HFFc6 (cell line): Measurements from ENCODE around the gene RTN4RL2. TPM values are rescaled to one million over a fixed set of nuclear protein-coding genes. Genes with fewer than 3 reads are reported as not detected.

ENCODE experiments used
- DNase-seq: peaks from one replicate; pipeline ENCODE4 v3.0.0-alpha.2; 2018
- H3K27ac Mint-ChIP-seq: 2 replicates; pipeline ENCODE4 v1.8.0; 2020; ENCODE audit warnings: mild to moderate bottlenecking, mixed read lengths
- H3K27me3 Mint-ChIP-seq: 2 replicates; pipeline ENCODE4 v1.8.0; 2021; ENCODE audit warnings: mild to moderate bottlenecking, moderate library complexity, mixed read lengths; ENCODE audit not compliant: insufficient read depth
- H3K36me3 Mint-ChIP-seq: 2 replicates; pipeline ENCODE4 v1.8.0; 2021; ENCODE audit warnings: low read depth, mixed read lengths
- H3K4me1 Mint-ChIP-seq: 2 replicates; pipeline ENCODE4 v1.8.0; 2020; ENCODE audit warnings: low read depth, mixed read lengths
- H3K4me3 Mint-ChIP-seq: 2 replicates; pipeline ENCODE4 v1.8.0; 2020; ENCODE audit warnings: mild to moderate bottlenecking, moderate library complexity, mixed read lengths
- H3K9me3 Mint-ChIP-seq: 2 replicates; pipeline ENCODE4 v1.8.0; 2020; ENCODE audit warnings: mild to moderate bottlenecking, mixed read lengths
- total RNA-seq, 6 experiments: library from RNA; stranded (reverse); fragmentation: NEBNext Ultra II Directional; extraction: Animal tissue kit (Norgen Biotek cat#: 25700); gene quantifications; 2 replicates in 1 of 6; 3 replicates in 5 of 6; pipeline ENCODE4 v1.2.3, GENCODE V29; 2021
- TF ChIP-seq, protein P1 (sequence below): fragments of 200-600 bp; sonication (generic); IDR thresholded peaks from 2 replicates; pipeline ENCODE4 v1.5.0; 2021; ENCODE audit warnings: antibody characterized with exemption, mild to moderate bottlenecking

The RTN4RL2 gene
- total RNA-seq, 6 experiments from 2014 or later, result 0.09 to 0.66 (median 0.35) TPM

DNA sequence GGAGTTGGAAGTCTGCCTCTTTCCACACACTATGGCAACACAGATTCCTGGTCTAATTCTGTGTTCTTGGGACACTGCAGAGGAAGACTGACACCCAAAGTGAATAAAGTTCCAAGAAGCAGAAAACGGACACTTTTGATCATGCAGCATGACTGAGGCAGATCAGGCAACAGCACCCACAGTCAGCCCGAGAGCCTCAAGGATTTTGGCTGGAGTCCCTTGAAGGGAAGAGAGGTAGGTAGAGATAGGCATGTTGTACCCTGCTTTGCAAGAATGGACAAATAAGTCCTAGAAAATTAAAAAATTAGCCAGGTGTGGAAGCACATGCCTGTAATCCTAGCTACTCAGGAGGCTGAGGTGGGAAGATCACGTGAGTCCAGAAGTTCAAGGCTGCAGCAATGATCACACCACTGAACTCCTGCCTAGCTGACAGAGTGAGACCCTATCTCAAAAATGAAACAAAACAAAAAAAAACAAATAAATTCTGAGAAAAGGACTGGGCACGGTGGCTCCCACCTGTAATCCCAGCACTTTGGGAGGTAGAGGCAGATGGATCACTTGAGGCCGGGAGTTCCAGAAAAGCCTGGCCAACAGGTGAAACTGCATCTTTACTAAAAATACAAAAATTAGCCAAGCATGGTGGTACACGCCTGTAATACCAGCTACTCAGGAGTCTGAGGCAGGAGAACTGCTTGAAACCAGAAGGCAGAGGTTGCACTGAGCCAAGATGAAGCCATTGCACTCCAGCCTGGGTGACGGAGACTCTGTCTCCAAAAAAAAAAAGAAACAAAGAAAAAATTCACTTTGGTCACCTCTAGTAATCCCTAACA, 48.2 kb downstream of the RTN4RL2 start:
- Mint-ChIP-seq H3K27me3 (no peaks in the 10 kb centered on the region), H3K4me3 (no peak overlapping the region), H3K27ac (no peak overlapping the region), H3K9me3 (no peaks in the 10 kb centered on the region), H3K4me1 (no peaks in the 10 kb centered on the region), H3K36me3 (no peaks in the 10 kb centered on the region)
- DNase-seq, result no peak
- TF ChIP-seq, protein P1, sequence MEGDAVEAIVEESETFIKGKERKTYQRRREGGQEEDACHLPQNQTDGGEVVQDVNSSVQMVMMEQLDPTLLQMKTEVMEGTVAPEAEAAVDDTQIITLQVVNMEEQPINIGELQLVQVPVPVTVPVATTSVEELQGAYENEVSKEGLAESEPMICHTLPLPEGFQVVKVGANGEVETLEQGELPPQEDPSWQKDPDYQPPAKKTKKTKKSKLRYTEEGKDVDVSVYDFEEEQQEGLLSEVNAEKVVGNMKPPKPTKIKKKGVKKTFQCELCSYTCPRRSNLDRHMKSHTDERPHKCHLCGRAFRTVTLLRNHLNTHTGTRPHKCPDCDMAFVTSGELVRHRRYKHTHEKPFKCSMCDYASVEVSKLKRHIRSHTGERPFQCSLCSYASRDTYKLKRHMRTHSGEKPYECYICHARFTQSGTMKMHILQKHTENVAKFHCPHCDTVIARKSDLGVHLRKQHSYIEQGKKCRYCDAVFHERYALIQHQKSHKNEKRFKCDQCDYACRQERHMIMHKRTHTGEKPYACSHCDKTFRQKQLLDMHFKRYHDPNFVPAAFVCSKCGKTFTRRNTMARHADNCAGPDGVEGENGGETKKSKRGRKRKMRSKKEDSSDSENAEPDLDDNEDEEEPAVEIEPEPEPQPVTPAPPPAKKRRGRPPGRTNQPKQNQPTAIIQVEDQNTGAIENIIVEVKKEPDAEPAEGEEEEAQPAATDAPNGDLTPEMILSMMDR, result no peak

DNA sequence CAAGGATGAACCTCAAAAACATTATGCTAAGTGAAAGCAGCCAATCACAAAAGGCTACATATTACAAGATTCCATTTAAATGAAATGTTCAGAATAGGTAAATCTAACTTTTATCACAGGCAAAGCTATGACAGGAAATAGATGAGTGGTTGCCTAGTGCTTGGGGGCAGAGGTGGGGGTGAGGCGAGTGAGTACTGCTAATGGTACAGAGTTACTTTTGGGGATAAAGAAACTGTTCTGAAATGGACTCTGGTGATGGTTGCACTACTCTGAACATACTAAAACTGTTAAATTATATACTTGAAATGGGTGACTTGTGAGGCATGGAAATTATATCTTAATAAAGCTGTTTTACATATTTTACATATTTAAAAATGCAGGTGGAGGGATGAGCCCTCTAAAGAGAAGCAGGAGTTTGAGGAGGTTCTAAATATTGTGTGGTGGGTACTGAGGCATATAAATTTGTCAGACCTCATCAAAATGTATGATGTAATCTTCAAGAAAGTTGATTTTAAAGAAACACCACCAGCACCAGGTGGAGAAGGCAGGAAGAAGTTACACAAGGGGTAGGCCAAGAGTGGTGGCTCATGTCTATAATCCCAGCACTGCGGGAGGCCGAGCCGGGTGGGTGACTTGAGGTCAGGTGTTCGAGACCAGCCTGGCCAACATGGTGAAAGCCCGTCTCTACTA, 51.6 kb downstream of the RTN4RL2 start:
- TF ChIP-seq, protein P1, result no peak
- H3K27me3 Mint-ChIP-seq, result no peaks in the 10 kb centered on the region
- no peak for DNase-seq
- H3K27ac Mint-ChIP-seq, result no peak overlapping the region
- no peaks in the 10 kb centered on the region for H3K36me3 Mint-ChIP-seq
- H3K4me1 Mint-ChIP-seq, result no peaks in the 10 kb centered on the region
- no peaks in the 10 kb centered on the region for H3K9me3 Mint-ChIP-seq
- no peak overlapping the region for H3K4me3 Mint-ChIP-seq

DNA sequence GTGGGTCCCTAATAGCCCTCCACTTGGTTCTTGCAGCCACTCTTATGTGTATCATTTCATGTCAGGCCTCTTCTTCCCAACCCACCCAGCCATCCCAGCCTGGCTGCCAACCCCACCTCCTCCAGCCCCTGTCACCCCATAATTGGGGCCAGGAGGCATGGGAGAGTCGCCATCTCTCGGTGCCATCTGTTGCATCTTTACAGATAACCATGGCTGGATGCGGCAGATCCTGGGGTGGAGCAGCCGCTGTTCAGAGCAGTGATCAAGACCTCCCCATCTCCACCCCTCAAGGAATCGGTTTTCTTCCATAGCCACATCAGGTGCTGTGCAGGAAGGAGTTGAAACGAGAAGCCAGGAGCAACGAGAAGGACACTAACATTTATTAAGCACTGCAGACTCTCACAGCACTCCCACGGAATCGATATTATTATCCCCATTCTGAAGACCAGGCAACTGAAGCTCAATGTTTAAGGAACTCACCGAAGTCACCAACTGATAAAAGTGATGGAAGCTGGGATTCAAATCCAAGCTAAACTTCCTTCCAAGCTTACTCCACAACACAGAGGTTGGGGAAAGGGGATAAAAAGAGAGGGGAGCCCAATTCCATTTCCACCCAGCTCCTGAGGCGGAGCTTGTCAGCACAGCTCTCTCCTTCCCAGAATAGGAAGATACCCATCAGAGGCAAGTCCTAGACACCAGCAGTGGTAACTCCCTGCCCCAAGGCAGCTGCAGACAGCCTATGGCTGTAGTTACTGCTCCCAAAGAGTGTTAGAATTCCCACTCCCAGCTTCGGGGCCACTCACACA, 52.5 kb downstream of the RTN4RL2 start:
- H3K36me3 Mint-ChIP-seq, result no peaks in the 10 kb centered on the region
- TF ChIP-seq, protein P1, result no peak
- no peaks in the 10 kb centered on the region for H3K9me3 Mint-ChIP-seq
- no peak for DNase-seq
- H3K27ac Mint-ChIP-seq, result no peak overlapping the region
- H3K4me1 Mint-ChIP-seq, result no peaks in the 10 kb centered on the region
- no peak overlapping the region for H3K4me3 Mint-ChIP-seq
- no peaks in the 10 kb centered on the region for H3K27me3 Mint-ChIP-seq

DNA sequence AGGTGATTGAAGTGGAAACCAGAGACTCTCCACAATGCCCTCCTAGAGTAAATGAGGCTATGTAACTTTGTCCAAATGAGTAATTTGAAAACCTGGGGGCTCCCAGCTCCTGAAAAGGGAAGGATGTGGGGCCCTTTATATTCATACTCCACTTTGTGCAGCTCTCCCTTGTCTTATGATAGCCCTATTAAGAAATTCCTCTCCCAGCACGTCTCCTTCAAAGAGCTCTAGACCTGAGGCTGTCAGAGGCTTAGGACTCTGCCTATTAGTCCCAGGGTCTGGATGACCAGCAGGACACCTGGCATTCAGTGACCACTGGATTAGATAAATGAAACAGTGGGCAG, 53.1 kb downstream of the RTN4RL2 start:
- no peaks in the 10 kb centered on the region for H3K36me3 Mint-ChIP-seq
- no peak overlapping the region for H3K27ac Mint-ChIP-seq
- H3K27me3 Mint-ChIP-seq, result no peaks in the 10 kb centered on the region
- DNase-seq, result no peak
- no peaks in the 10 kb centered on the region for H3K9me3 Mint-ChIP-seq
- no peaks in the 10 kb centered on the region for H3K4me1 Mint-ChIP-seq
- peak overlapping the region; percentile 51 for H3K4me3 Mint-ChIP-seq
- TF ChIP-seq, protein P1, result no peak

DNA sequence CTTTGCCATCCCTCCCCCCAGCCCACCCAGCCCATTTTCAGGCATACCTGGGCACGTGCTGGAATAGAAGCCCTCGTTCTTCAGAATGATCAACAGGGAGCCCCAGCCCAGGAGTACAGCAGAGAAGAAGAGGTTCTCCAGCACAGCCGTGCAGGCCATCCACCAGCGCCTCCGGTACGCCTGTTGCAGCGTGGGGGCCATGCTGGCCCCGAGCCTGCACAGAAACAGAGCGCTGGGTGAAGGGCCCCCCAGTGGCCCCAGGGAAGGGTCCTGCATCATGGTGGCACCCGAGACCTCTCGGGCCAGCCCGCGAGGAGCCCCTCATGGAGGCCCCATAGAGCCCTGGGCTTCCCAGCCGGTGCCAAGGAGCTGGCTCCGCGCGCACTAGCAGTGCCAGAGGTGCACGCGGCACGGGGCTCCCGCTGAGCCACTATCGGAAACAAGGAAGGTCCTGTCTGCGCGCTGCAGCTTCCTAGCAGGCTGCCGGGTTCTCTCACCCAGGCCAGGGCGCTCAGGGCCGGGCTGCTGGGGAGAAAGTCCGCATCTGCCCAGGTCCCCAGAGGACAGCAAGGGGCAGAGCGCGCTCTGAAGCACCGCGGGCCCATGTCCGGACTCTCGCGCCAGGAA, 53.7 kb downstream of the RTN4RL2 start:
- Mint-ChIP-seq H3K9me3 (no peaks in the 10 kb centered on the region), H3K4me1 (no peaks in the 10 kb centered on the region), H3K4me3 (peak overlapping the region; percentile 97), H3K27ac (no peak overlapping the region), H3K27me3 (no peaks in the 10 kb centered on the region), H3K36me3 (no peaks in the 10 kb centered on the region)
- TF ChIP-seq, protein P1, result no peak
- no peak for DNase-seq
